ENCODE results near the gene GLIPR1L1. TPM values are rescaled to one million over a fixed set of nuclear protein-coding genes. Genes with fewer than 3 reads are reported as not detected.

Gene GLIPR1L1
- total and polyA plus RNA-seq, 7 donors = not detected

- no peaks in the 10 kb centered on the region for H3K36me3 ChIP-seq (ENCODE audit: insufficient read depth in 1 of 2, low read depth in 1 of 2)
- WGBS, 3 donors = 61 to 83% (median 77%) methylated on average over 4 of the region's 4 CpGs
- no peaks in the 10 kb centered on the region for H3K4me1 ChIP-seq
- H3K27ac ChIP-seq = no peak overlapping the region
- no peak for TF ChIP-seq CTCF (IDR thresholded peaks at IDR 0.05)
- H3K9me3 ChIP-seq = peaks cover 7% of the 10 kb centered on the region
- no peaks in the 10 kb centered on the region for H3K27me3 ChIP-seq (ENCODE audit: insufficient read depth in 3 of 3, low read length in 2 of 3)
- DNase-seq = no peak
- no peak for ATAC-seq
- intact Hi-C loops (cut with DNase I) = no loop called here
- H3K4me3 ChIP-seq = no peak overlapping the region
Observed at GRCh38 chr12:75349946-75350345, 15.5 kb downstream of the GLIPR1L1 start.

DNA sequence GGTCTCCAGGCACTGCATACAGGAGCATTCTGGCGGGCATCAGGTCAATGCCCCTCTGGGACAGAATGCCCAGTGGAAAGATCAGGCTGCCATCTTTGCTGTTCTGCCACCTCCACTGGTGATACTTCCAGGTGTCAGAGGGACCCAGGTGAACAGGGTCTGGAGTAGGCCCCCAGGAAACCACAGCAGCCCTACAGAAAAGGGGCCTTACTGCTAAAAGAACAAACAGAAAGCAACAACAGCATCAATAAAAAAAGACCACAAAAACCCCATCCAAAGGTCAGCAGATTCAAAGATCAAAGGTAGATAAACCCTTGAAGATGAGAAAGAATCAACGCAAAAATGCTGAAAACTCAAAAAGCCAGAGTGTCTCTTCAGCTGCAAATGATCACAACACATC lies 15.9 kb downstream of the GLIPR1L1 start:
- H3K27me3 ChIP-seq (ENCODE audit: insufficient read depth in 3 of 3, low read length in 2 of 3) = no peaks in the 10 kb centered on the region
- no peaks in the 10 kb centered on the region for H3K4me1 ChIP-seq
- no peaks in the 10 kb centered on the region for H3K36me3 ChIP-seq (ENCODE audit: insufficient read depth in 1 of 2, low read depth in 1 of 2)
- 81 to 94% (median 85%) methylated on average over 2 of the region's 2 CpGs for WGBS, 3 donors
- TF ChIP-seq CTCF (IDR thresholded peaks at IDR 0.05) = no peak
- peaks cover 12% of the 10 kb centered on the region for H3K9me3 ChIP-seq
- ATAC-seq (no peak), DNase-seq (no peak)
- H3K4me3 ChIP-seq = no peak overlapping the region
- no peak overlapping the region for H3K27ac ChIP-seq
- intact Hi-C loops (cut with DNase I) = no loop called here

- DNase-seq (no peak), ATAC-seq (no peak)
- no peaks in the 10 kb centered on the region for H3K36me3 ChIP-seq (ENCODE audit: insufficient read depth in 1 of 2, low read depth in 1 of 2)
- no peak overlapping the region for H3K27ac ChIP-seq
- no peak overlapping the region for H3K4me3 ChIP-seq
- intact Hi-C loops (cut with DNase I) = no loop called here
- no peaks in the 10 kb centered on the region for H3K27me3 ChIP-seq (ENCODE audit: insufficient read depth in 3 of 3, low read length in 2 of 3)
- no peaks in the 10 kb centered on the region for H3K4me1 ChIP-seq
- TF ChIP-seq CTCF (IDR thresholded peaks at IDR 0.05) = no peak
- peaks cover 14% of the 10 kb centered on the region for H3K9me3 ChIP-seq
Observed at GRCh38 chr12:75354011-75354410, 19.5 kb downstream of the GLIPR1L1 start.

DNA sequence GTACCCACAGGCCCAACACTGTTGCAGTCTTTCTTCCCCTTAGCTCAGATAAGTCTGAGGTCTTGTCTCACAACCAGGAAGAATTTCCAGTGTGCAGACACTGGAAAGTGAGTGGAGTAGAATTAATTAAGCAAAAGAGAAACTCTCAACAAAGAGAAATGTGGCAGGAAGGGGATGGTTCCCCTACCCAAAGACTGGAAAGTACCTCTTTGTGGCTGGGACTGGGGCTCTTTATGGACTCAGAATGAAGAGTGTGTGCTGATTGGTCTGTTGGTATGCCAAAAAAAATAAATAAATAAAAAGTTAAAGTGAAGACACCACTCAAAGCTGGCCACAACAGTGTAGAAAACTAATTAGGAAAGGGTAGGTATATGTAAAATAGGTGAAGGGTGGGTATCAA lies 26.4 kb downstream of the GLIPR1L1 start:
- Histone ChIP-seq H3K27ac (no peak overlapping the region), H3K4me3 (no peak overlapping the region), H3K9me3 (no peaks in the 10 kb centered on the region), H3K27me3 (ENCODE audit: insufficient read depth in 3 of 3, low read length in 2 of 3) (no peaks in the 10 kb centered on the region), H3K4me1 (peaks cover 9% of the 10 kb centered on the region), H3K36me3 (ENCODE audit: insufficient read depth in 1 of 2, low read depth in 1 of 2) (no peaks in the 10 kb centered on the region)
- no peak for TF ChIP-seq CTCF (IDR thresholded peaks at IDR 0.05)
- DNase-seq = no peak
- intact Hi-C loops (cut with DNase I) = no loop called here
- ATAC-seq = no peak

GRCh38 chr12:75361408-75361807 lies 26.9 kb downstream of the GLIPR1L1 start:
- Histone ChIP-seq H3K9me3 (no peaks in the 10 kb centered on the region), H3K4me1 (peaks cover 9% of the 10 kb centered on the region), H3K36me3 (ENCODE audit: insufficient read depth in 1 of 2, low read depth in 1 of 2) (no peaks in the 10 kb centered on the region), H3K27ac (no peak overlapping the region), H3K27me3 (ENCODE audit: insufficient read depth in 3 of 3, low read length in 2 of 3) (no peaks in the 10 kb centered on the region), H3K4me3 (no peak overlapping the region)
- WGBS, 3 donors = 60 to 79% (median 70%) methylated on average over 1 of the region's 1 CpG
- DNase-seq = no peak
- intact Hi-C loops (cut with DNase I) = no loop called here
- ATAC-seq = no peak
- TF ChIP-seq CTCF (IDR thresholded peaks at IDR 0.05) = no peak
